ENCODE data around the gene CSF2RB.

The CSF2RB gene

GRCh38 chr22:36922711-36923110 lies 9.3 kb downstream of the CSF2RB start:
- no peak for DNase-seq

GRCh38 chr22:36923131-36923788 lies 9.8 kb downstream of the CSF2RB start:
- no peak for DNase-seq

GRCh38 chr22:36924151-36924698 lies 10.8 kb downstream of the CSF2RB start:
- no peak for DNase-seq

GRCh38 chr22:36925388-36926290 lies 12.2 kb downstream of the CSF2RB start:
- no peak for DNase-seq

- no peak for DNase-seq
Measured at GRCh38 chr22:36926309-36926708, 12.9 kb downstream of the CSF2RB start.

GRCh38 chr22:36926721-36927435 lies 13.4 kb downstream of the CSF2RB start:
- no peak for DNase-seq

GRCh38 chr22:36927671-36928070 lies 14.2 kb downstream of the CSF2RB start:
- no peak for DNase-seq

GRCh38 chr22:36928196-36928595 lies 14.8 kb downstream of the CSF2RB start:
- DNase-seq: no peak

- no peak for DNase-seq
Measured at GRCh38 chr22:36928786-36929535, 15.5 kb downstream of the CSF2RB start.

GRCh38 chr22:36929621-36930020 lies 16.2 kb downstream of the CSF2RB start:
- no peak for DNase-seq

- DNase-seq: no peak
Measured at GRCh38 chr22:36930041-36930935, 16.9 kb downstream of the CSF2RB start.

GRCh38 chr22:36931446-36931845 lies 18.0 kb downstream of the CSF2RB start:
- DNase-seq: no peak

- no peak for DNase-seq
Measured at GRCh38 chr22:36933629-36934417, 20.4 kb downstream of the CSF2RB start.

- no peak for DNase-seq
Measured at GRCh38 chr22:36934418-36935312, 21.2 kb downstream of the CSF2RB start.

- no peak for DNase-seq
Measured at GRCh38 chr22:36935313-36935610, 21.8 kb downstream of the CSF2RB start.

GRCh38 chr22:36935694-36936093 lies 22.3 kb downstream of the CSF2RB start:
- DNase-seq: no peak

GRCh38 chr22:36936362-36937116 lies 23.1 kb downstream of the CSF2RB start:
- no peak for DNase-seq

GRCh38 chr22:36937319-36938027 lies 24.0 kb downstream of the CSF2RB start:
- no peak for DNase-seq
